ENCODE measurements around the gene BNIP3.
A peak's percentile ranks its signal among the peaks of the same experiment; 100 is the strongest.
"Not testable (repeated sequence)": the region's sequence is repeated elsewhere in the genome, so short reads cannot be mapped to it uniquely, and the experiment has no call there.

The BNIP3 gene

DNA sequence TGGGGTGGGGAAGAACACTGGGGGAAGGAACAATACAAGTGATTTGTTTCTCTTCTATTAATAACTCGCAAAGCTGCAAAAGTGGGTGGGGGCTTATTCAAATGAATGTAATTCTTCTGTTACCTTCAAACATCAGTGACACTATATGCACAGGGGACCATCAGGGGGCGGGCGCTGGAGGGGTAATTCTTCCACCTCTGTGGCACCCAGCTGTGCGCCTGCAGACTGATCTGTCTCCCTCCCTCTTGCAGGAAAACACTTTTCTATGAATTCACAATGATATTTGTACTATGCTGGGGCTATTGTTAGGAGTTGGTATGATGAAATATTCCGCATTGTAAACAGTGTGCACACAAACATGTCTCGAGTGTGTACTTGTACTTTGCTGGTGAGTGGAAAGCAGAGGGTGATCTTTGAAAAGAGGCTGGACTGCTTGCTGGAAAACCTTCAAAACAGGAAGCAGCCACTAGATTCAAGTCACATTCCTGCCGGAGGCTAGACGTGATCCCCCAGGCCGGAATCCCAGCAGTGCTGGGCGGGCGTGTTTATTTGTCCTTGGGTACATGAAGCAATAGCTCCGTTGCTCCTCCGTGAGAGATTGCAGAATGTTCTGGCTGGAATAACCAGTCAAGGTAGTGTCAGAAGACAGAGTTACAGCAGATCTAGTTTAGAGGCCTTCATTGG is 15.8 kb upstream of the BNIP3 start:
- peak; percentile 9 for DNase-seq (ENCODE audit: low read depth)
- TF ChIP-seq, protein P1, sequence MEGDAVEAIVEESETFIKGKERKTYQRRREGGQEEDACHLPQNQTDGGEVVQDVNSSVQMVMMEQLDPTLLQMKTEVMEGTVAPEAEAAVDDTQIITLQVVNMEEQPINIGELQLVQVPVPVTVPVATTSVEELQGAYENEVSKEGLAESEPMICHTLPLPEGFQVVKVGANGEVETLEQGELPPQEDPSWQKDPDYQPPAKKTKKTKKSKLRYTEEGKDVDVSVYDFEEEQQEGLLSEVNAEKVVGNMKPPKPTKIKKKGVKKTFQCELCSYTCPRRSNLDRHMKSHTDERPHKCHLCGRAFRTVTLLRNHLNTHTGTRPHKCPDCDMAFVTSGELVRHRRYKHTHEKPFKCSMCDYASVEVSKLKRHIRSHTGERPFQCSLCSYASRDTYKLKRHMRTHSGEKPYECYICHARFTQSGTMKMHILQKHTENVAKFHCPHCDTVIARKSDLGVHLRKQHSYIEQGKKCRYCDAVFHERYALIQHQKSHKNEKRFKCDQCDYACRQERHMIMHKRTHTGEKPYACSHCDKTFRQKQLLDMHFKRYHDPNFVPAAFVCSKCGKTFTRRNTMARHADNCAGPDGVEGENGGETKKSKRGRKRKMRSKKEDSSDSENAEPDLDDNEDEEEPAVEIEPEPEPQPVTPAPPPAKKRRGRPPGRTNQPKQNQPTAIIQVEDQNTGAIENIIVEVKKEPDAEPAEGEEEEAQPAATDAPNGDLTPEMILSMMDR (IDR thresholded peaks at IDR 0.05; ENCODE audit: low read depth, low read length, missing control alignments), result no peak
- H3K4me3 ChIP-seq (ENCODE audit: low read depth, low read length), result no peak overlapping the region

DNA sequence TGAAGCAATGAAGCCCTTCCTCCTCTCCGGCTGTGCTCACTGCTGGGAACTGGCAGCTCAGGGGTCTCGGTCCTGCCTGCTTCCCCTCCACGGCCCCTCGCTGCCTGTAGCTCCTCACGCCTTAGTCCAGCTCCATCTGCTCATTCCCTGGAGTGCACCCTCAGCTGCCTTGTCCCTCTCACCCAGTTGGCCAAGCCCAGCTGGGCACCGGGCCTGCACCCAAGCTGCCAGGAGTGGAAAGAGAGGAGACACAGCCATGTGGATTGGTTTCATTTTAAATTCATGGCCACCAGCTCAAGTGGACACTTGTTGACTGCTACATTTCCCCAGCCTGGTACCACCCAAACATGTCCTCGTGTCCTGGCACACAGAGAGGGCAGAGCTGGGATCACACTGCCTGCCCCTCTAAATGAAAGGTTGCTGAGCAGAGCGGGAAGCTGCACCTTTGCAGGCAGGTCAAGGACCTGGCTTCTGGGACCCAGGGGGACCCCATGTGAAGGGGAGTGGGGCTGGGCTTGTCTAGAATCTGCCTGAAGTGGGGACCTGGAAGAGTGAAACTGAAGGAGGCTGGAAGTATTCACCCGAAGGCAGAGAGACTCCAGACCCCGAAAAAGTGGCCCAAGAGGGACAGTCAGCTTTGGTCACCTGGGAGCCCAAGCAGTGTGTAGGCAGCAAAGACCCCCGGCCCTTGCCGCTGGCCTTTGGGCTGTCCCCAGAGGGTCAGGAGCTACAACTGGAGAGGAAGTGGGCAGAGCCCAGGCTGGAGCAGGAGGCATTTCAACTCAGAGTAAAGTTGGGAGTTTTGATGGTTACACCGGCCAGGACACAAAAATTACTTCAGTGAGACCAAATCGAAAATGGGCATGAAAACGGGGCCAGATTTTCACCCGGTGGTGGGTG is 15.0 kb upstream of the BNIP3 start:
- no peak for DNase-seq (ENCODE audit: low read depth)
- TF ChIP-seq, protein P1 (IDR thresholded peaks at IDR 0.05; ENCODE audit: low read depth, low read length, missing control alignments), result no peak
- H3K4me3 ChIP-seq (ENCODE audit: low read depth, low read length), result no peak overlapping the region
- in situ Hi-C loops (cut with HindIII; ENCODE audit: low sequenced_read_pairs), result no loop called here

More for the DNA sequence above, 15.8 kb upstream of the BNIP3 start:
- in situ Hi-C loops (cut with HindIII; ENCODE audit: low sequenced_read_pairs), result no loop called here

DNA sequence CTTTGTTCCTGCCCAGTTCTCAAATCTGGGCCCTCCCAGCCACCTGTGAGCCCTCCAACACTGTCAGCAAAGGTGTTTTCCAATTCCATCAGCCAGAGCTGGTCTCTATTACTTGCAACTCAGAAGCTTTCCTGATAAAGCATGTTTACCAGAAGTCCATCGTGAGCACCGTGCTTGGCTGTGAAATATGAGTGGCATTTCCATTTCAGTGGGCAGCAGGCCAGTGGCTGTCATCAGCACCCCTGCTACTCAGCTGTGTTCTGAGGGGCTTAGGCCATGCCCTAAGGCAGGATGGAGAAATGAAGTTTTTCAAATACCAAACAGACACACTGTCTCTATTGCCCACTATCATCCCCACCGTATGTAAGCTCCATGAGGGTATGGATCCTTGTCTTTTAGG is 12.7 kb upstream of the BNIP3 start:
- in situ Hi-C loops (cut with HindIII; ENCODE audit: low sequenced_read_pairs), result no loop called here
- no peak overlapping the region for H3K4me3 ChIP-seq (ENCODE audit: low read depth, low read length)
- DNase-seq (ENCODE audit: low read depth), result no peak
- TF ChIP-seq, protein P1 (IDR thresholded peaks at IDR 0.05; ENCODE audit: low read depth, low read length, missing control alignments), result no peak

DNA sequence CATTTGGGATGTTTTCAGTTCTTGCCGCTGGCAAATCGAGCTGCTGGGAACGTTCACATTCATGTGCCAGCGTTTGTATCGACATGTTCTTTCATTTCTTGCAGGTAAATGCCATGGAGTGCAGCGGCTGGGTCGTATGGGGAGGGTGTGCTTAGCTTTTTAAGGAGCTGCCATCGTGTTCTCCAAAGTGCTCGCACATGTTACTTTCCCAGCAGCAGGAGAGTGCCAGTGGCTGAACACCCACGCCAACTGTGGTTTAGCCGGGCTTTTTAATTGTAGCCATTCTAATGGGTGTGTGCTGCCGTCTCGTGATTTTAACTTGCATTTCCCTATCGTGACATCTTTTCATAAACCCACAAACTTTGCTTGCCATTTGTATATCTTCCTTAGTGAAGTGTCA is 11.6 kb upstream of the BNIP3 start:
- no peak overlapping the region for H3K4me3 ChIP-seq (ENCODE audit: low read depth, low read length)
- in situ Hi-C loops (cut with HindIII; ENCODE audit: low sequenced_read_pairs), result no loop called here
- TF ChIP-seq, protein P1 (IDR thresholded peaks at IDR 0.05; ENCODE audit: low read depth, low read length, missing control alignments), result no peak
- no peak for DNase-seq (ENCODE audit: low read depth)

DNA sequence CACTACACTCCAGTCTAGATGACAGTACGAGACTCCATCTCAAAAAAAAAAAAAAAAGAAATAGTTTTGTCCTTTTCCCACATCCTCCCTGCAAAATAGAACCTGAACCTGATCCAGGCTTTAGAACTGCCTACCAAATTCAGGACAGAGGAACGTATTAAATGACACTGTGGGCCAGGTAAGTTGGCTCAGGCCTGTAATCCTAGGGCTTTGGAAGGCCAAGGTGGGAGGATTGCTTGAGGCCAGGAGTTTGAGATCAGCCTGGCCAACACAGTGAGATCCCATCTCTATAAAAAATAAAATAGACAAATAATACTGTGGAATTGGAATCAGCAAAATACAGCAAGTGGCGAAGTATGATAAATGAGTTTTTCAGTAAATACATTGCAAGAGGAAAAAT is 10.0 kb upstream of the BNIP3 start:
- no peak overlapping the region for H3K4me3 ChIP-seq (ENCODE audit: low read depth, low read length)
- TF ChIP-seq, protein P1 (IDR thresholded peaks at IDR 0.05; ENCODE audit: low read depth, low read length, missing control alignments), result no peak
- DNase-seq (ENCODE audit: low read depth), result no peak
- in situ Hi-C loops (cut with HindIII; ENCODE audit: low sequenced_read_pairs), result no loop called here

DNA sequence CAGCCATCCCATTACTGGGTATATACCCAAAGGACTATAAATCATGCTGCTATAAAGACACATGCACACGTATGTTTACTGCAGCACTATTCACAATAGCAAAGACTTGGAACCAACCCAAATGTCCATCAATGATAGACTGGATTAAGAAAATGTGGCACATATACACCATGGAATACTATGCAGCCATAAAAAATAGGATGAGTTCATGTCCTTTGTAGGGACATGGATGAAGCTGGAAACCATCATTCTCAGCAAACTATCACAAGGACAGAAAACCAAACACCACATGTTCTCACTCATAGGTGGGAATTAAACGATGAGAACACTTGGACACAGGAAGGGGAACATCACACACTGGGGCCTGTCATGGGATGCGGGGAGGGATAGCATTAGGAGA is 6.1 kb upstream of the BNIP3 start:
- DNase-seq (ENCODE audit: low read depth); in situ Hi-C loops (cut with HindIII; ENCODE audit: low sequenced_read_pairs); H3K4me3 ChIP-seq (ENCODE audit: low read depth, low read length): not testable (repeated sequence)

DNA sequence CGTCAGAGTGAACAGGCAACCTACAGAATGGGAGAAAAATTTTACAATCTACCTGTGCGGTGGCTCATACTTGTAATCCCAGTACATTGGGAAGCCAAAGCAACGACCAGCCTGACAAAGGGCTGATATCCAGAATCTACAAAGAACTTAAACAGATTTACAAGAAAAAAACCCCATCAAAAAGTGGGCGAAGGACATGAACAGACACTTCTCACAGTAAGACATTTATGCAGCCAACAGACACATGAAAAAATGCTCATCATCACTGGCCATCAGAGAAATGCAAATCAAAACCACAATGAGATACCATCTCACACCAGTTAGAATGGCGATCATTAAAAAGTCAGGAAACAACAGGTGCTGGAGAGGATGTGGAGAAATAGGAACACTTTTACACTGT is 5.6 kb upstream of the BNIP3 start:
- in situ Hi-C loops (cut with HindIII; ENCODE audit: low sequenced_read_pairs); H3K4me3 ChIP-seq (ENCODE audit: low read depth, low read length); DNase-seq (ENCODE audit: low read depth): not testable (repeated sequence)

DNA sequence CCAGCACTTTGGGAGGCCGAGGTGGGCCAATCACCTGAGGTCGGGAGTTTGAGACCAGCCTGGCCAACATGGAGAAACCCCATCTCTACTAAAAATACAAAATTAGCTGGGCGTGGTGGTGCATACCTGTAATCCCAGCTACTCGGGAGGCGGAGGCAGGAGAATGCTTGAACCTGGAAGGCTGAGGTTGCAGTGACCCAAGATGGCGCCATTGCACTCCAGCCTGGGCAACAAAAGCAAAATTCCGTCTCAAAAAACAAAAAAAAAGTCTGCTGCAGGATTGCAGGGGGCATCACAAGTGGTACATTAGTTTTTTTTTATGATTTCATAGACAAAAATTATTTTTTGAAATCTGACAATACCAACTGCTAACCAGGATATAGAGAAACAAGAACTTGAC is 5.1 kb upstream of the BNIP3 start:
- DNase-seq (ENCODE audit: low read depth); in situ Hi-C loops (cut with HindIII; ENCODE audit: low sequenced_read_pairs); H3K4me3 ChIP-seq (ENCODE audit: low read depth, low read length): not testable (repeated sequence)

Data from astrocyte of the cerebellum (primary cell).